CD4-positive, alpha-beta T cell treated with Interleukin-15 for 1 hour (primary cell): ENCODE results near the gene RCOR3.
"Not testable (repeated sequence)": the region's sequence is repeated elsewhere in the genome, so short reads cannot be mapped to it uniquely, and the experiment has no call there.

Experiments
- DNase-seq: peaks from one replicate; pipeline ENCODE4 v3.0.0-alpha.2; 2020

The RCOR3 gene

DNA sequence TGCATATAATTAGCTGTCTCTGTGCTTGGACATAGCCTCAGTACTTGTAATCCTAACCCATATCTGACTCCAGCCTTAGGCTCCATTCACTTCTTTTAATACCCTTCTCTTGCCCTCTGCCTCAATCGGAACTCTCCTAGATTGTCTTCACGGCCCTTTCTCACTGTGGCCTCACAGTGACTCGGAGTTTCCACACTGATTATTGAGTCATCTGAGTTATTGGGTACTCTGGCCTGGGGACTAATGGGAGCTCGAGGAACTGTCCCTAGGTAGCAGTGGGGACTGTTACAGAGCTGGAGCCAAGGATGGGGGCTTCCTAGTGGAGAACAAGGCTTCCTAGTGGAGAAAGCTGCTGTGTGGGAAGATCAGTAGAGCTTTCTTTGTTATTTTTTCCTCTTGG is 84.4 kb downstream of the RCOR3 start:
- DNase-seq = no peak

DNA sequence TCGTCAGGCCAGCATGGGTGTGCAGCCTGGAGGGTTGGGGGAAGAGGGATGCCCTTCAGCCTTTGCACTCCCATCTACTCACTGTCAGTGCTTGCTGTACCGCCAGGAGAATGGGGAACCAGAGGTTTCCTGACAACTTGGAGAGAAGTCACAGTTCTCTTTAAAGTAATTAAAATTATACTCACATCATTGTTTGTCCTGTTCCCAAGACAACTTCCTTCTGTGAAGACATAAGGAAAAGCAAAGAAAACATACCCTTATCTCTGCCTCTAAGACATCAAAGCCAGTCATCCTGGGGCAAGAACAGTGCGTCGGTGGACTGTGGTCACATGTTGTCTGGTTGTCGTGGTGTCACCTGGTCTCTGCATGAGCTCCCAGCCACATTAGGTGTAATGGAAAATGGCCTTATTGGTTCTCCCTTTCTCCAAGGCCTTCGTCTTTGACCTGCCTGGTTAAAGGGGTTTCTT is 85.0 kb downstream of the RCOR3 start:
- DNase-seq = no peak

DNA sequence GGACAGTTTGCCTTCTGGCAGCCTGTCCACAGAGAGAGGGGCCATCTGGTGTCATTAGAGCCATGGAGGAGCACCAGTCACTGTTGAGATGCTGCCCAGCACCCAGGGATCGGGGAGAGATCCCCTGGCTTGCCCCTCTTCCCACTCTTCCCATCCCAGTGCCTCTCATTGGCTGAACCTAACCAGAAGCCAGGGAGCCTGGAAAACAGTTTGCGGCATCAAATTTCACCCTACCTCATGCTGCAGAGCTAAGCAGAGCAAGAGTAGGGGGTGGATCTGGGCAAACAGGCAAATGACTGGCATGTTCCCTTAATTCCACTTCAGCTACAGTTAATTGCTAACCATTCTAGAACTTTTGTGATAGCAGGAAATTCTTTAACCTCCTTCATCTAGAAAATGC is 86.6 kb downstream of the RCOR3 start:
- DNase-seq = no peak

DNA sequence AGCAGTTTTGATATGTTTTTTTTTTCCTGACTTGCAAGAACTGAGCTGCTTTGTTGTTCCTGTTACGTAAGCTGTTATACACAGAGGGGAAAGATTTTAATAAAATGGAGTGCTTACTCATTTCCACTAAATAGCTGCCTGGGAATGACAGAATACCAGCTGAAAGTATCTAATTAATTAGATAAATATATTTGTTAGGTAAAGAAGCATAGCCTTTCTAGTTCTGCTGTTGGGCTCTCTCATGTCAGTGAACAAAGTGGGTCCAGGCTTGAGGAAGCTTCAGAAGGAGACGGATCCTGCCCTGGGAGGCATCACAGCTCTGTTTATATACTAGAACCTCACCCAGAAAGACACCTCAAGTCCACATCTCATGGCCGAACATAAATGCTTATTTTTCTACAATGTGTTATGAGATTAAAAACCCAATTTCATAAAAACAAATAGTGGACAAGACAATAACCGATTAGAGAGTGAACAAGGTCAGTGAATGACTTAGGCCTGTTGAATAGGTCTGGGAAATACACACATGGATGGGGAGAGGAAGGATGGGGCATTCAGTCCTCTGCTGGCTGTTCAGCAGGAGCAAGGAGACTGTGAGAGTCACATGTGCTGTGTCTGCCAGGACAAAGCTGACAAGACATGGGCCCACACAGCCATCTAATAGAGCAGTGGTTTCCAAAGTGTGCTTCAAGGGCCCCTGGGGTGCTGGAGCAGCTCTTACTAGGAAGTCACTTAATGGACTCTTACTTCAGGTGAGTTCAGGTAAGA is 88.1 kb downstream of the RCOR3 start:
- no peak for DNase-seq

DNA sequence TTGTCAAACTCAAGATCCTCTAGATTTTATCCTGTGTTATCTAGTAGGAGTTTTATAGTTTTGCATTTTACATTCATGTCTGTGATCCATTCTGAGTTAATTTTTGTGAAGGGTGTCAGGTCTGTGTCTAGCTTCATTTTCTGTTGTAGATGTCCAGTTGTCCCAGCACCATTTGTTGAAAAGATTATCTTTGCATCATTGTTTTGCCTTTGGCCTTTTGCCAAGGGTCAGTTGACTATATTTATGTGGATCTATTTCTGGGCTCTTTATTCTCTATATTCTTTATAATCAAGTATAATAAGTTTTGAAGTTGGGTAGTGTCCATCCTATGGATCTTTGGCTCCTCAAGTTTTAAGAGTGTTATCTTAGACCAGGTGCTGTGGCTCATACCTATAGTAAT is 89.4 kb downstream of the RCOR3 start:
- no peak for DNase-seq

DNA sequence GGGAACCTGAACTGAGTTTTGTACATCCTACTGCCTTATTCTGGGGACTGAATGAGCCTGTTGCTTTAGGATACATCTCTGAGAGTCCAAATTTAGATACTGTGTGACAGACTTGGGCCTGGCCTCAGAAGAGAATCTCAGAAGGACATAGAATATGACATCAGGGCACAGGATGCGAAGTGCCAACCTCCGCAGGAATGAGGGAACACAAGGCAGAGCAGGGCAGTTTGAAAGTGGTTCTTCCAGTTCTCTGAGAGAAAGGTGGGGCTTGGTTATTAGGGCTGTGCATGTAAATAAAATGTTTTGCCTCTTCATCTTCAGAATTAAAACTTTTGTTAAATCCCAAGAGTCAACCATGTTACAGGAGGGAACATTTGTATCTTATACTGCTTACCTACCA is 90.6 kb downstream of the RCOR3 start:
- no peak for DNase-seq

DNA sequence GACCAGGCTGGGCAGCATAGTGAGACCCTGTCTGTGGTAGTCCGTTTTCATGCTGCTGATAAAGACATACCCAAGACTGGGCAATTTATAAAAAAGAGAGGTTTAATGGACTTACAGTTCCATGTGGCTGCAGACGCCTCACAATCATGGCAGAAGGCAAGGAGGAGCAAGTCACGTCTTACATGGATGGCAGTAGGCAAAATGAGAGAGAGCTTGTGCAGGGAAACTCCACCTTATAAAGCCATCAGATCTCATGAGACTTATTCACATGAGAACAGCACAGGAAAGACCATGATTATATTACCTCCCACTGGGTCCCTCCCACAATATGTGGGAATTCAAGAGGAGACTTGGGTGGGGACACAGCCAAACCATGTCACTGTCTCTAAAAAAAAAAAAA is 92.9 kb downstream of the RCOR3 start:
- DNase-seq = not testable (repeated sequence)

DNA sequence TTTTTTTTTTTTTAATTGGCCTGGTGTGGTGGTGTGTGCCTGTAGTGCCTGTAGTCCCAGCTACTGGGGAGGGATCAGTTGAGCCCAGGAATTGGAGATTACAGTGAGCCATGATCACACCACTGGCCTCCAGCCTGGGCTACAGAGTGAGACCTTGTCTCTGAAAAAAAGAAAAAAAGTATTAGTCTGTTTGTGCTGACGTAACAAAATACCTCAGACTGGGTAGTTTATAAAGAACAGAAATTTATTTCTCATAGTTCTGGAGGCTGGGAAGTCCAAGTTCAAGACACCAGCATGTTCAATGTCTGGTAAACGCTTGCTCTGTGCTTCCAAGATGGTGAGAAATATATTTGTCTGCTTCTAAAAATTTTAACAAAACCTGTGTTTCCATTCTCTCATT is 93.3 kb downstream of the RCOR3 start:
- DNase-seq = no peak

DNA sequence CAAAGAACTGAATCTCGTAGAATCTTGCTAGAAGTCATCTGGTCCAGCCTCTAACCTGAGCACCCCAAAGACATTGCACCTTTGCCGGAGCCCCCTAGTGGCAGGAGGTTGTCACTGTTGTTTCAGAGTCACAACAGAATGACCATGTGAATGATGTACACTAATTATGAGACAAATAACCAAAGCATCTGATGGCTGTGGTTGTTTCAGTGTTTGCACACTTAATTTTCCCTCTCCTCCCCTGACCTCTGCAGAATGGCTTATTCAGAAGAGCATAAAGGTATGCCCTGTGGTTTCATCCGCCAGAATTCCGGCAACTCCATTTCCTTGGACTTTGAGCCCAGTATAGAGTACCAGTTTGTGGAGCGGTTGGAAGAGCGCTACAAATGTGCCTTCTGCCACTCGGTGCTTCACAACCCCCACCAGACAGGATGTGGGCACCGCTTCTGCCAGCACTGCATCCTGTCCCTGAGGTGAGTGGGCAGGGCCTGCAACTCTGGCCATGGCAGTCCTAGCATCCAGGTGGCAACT is 93.9 kb downstream of the RCOR3 start:
- peak; percentile 57 for DNase-seq

DNA sequence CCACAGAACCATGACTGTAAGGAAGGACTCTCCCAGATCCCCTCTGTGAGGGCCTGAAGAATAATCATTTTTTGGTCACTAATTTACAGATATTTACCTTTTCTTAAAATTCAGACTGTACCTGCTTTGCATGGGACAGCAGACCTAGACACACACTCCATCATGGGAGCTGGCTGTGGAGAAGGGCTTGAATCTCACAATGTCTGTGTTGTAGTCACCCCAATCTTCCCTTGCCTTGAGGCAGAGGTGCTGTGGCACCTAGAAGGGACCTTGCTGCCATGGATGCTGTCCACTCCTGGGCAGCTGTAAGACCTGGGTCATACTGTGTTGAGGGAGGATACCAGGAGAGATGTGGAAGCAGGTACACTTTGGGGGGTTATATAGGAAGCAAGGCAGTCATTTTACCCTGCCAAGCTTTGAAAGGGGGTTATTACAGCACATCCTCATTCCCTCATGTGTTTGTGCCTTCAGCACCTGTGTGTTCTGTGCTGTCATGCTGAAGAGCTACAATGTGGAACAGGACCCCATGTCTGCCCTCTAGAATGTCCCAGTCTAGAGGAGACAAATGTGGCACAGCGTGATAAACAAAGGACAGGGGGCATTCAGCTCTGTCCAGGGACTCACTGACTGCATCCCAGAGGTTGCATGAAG is 94.5 kb downstream of the RCOR3 start:
- no peak for DNase-seq

DNA sequence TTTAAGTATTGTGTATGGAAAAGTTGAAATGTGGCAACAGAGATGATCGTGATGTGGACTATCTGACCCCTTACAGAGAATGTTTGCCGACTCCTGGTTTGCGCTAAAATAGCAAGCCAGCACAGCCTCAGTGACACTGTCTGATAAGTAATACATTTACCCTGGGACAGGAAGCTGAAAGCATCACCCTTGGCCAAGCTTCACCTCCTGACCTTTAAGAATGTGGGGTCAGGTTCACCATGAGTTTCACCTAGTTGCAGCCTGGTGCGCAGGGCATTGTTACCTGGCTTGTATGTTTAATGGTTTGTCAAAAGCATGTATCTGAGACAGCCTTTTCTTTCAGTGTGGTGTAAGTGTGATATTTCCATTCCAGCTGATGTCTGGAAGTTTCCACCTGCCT is 96.7 kb downstream of the RCOR3 start:
- no peak for DNase-seq

DNA sequence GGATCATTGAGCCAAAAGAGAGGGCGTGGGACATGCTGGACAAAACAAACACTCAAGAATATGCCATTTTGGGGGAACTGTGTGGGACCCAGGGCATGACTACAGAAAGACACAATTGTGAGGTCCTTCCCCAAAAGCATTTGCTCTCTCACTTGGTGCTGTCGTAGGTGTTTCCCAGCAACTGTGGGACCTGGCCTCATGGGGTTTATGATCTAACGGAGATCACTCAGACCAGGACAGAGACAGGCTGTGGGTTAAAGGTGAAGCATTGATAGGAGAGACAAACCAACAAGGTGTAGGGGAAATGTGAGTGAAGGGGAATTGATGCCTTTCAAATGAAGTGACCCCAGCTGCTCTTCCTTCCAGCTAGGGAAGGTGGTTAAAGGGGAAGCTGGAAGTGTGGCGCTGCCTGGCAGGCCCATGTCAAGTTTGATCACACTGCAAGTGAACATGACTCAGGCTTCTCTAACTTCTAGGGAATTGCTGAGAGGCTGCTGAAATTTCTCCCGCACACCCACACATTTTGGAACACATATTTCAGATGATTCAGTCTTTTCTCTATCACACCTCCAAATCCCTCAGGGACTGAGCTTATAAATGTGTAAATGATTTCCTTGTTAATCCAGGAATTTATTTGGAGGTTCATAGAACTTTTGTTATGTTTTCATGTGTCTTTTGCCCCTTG is 97.7 kb downstream of the RCOR3 start:
- no peak for DNase-seq

DNA sequence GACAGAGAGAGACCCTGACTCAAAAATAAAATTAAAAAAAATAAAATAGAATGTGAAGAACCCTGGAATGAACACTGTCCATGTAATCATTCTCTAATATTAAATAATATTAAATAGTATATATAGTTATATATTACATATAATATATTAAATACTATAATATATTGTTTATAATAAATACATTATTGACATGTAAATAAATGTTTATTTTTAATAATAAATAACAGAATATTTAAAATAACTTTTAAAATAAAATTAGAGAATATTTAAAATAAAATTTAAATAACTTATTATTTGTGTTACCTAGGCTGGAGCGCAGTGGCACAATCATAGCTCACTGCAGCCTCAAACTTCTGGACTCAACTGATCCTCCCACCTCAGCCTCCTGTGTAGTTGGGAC is 99.5 kb downstream of the RCOR3 start:
- no peak for DNase-seq

DNA sequence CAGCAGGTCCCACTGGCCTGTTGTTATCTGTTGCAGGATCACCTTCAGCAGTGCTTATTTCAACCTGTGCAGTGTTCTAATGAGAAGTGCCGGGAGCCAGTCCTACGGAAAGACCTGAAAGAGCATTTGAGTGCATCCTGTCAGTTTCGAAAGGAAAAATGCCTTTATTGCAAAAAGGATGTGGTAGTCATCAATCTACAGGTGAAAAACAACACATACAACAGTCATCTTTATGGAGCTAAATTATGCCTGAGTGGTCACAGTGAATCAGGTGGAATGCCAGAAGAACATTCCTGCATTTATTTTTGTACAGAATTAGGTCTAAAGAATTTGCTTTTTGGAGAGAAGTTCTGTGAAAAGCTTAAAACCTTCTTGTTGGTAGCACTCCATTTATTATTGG is 100.7 kb downstream of the RCOR3 start:
- DNase-seq = no peak

DNA sequence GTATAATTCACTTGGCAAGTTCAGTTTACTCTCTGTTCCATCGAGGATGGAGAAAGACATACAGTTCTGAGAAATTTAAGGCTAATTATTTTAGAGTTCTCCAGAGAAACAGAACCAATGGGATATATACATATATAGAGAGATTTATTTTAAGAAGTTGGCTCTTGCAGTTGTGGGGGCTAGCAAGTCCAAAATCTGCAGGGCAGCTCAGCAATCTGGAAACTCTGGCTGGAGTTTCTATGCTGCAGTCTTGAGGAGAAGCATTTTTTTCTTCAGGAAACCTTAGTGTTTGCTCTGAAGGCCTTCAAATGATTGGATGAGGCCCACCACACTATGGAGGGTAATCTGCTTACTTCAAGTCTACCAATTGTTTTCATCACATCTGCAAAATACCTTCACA is 102.0 kb downstream of the RCOR3 start:
- DNase-seq = no peak
